Vagina (tissue), 2 donors: ENCODE data around the gene FBXO34. TPM values are rescaled to one million over a fixed set of nuclear protein-coding genes. Genes with fewer than 3 reads are reported as not detected.

Experiments used
- DNase-seq, 2 donors: peaks; one replicate each; pipeline ENCODE4 v3.0.0-alpha.2; 2017; ENCODE audit errors: extremely low spot score in 2 of 2
- H3K27ac ChIP-seq: fragments of 200-600 bp; sonication (generic); one replicate; pipeline ENCODE4 v1.5.1; 2019
- H3K27me3 ChIP-seq: fragments of 200-600 bp; sonication (generic); one replicate; pipeline ENCODE4 v1.5.1; 2019
- H3K36me3 ChIP-seq, 2 donors: fragments of 200-600 bp; sonication (generic); one replicate each; pipeline ENCODE4 v1.5.1; 2017 to 2019
- H3K4me1 ChIP-seq: fragments of 200-600 bp; sonication (generic); one replicate; pipeline ENCODE4 v1.5.1; 2019
- H3K4me3 ChIP-seq, 2 donors: fragments of 200-600 bp; sonication (generic); 1 replicate in 1 of 2; 2 replicates in 1 of 2; pipeline ENCODE4 v1.5.1; 2016 to 2019
- H3K9me3 ChIP-seq: fragments of 200-600 bp; sonication (generic); one replicate; pipeline ENCODE4 v1.5.1; 2019
- POLR2A ChIP-seq, 2 donors: fragments of 450-650 bp; IDR thresholded peaks; one replicate each; pipeline ENCODE4 v1.6.1; 2017; ENCODE audit warnings: antibody characterized with exemption in 2 of 2, mild to moderate bottlenecking in 2 of 2, moderate library complexity in 2 of 2
- POLR2AphosphoS5 ChIP-seq, 2 donors: sonication (generic); formaldehyde crosslinking; IDR thresholded peaks; one replicate each; pipeline ENCODE4 v1.9.0; 2017; ENCODE audit warnings: antibody characterized with exemption in 2 of 2, mild to moderate bottlenecking in 2 of 2, low read depth in 1 of 2; ENCODE audit not compliant: insufficient read depth in 1 of 2
- intact Hi-C: fragments of 100-400 bp; cut with DNase I; formaldehyde crosslinking; loops from one replicate; pipeline ENCODE4 v1.15.1; 2023
- total RNA-seq: library from RNA; depleted of rRNA; stranded (reverse); fragments of >200 nt; gene quantifications from one replicate; pipeline ENCODE4 v1.2.3, GENCODE V29; 2016
- TF ChIP-seq, protein P1 (sequence below), 3 experiments: fragments of 450-650 bp in 2 of 3; fragments of 200-600 bp in 1 of 3; sonication (generic) in 1 of 3; IDR thresholded peaks; one replicate each; pipeline ENCODE4 v1.5.1; 2017 to 2019; ENCODE audit warnings: antibody characterized with exemption in 3 of 3, mild to moderate bottlenecking in 2 of 3, moderate library complexity in 2 of 3

FBXO34 gene
- total RNA-seq, 1 donor from 2014 or later = 24.6 TPM

GRCh38 chr14:55274751-55275150 is 3.5 kb downstream of the FBXO34 start:
- TF ChIP-seq, protein P1, sequence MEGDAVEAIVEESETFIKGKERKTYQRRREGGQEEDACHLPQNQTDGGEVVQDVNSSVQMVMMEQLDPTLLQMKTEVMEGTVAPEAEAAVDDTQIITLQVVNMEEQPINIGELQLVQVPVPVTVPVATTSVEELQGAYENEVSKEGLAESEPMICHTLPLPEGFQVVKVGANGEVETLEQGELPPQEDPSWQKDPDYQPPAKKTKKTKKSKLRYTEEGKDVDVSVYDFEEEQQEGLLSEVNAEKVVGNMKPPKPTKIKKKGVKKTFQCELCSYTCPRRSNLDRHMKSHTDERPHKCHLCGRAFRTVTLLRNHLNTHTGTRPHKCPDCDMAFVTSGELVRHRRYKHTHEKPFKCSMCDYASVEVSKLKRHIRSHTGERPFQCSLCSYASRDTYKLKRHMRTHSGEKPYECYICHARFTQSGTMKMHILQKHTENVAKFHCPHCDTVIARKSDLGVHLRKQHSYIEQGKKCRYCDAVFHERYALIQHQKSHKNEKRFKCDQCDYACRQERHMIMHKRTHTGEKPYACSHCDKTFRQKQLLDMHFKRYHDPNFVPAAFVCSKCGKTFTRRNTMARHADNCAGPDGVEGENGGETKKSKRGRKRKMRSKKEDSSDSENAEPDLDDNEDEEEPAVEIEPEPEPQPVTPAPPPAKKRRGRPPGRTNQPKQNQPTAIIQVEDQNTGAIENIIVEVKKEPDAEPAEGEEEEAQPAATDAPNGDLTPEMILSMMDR (IDR thresholded peaks at IDR 0.05) = no peak
- TF ChIP-seq POLR2A (IDR thresholded peaks at IDR 0.05) (no peak), POLR2AphosphoS5 (IDR thresholded peaks at IDR 0.05; ENCODE audit: insufficient read depth in 1 of 2, low read depth in 1 of 2) (no peak)
- no peak overlapping the region for H3K27ac ChIP-seq
- H3K4me3 ChIP-seq = no peak overlapping the region
- intact Hi-C loops = no loop called here
- H3K27me3 ChIP-seq = no peaks in the 10 kb centered on the region
- no peak for DNase-seq
- no peaks in the 10 kb centered on the region for H3K9me3 ChIP-seq
- H3K4me1 ChIP-seq = peaks cover 38% of the 10 kb centered on the region
- H3K36me3 ChIP-seq = no peaks in the 10 kb centered on the region

- Histone ChIP-seq H3K4me1 (peaks cover 33% of the 10 kb centered on the region), H3K9me3 (no peaks in the 10 kb centered on the region), H3K36me3 (no peaks in the 10 kb centered on the region), H3K27ac (no peak overlapping the region), H3K4me3 (no peak overlapping the region), H3K27me3 (no peaks in the 10 kb centered on the region)
- intact Hi-C loops = no loop called here
- DNase-seq = no peak
- TF ChIP-seq POLR2A (IDR thresholded peaks at IDR 0.05) = no peak
- TF ChIP-seq POLR2AphosphoS5 (IDR thresholded peaks at IDR 0.05; ENCODE audit: insufficient read depth in 1 of 2, low read depth in 1 of 2) = no peak
- TF ChIP-seq, protein P1 (IDR thresholded peaks at IDR 0.05) = no peak
Observed at GRCh38 chr14:55276736-55277135, 5.5 kb downstream of the FBXO34 start.

- no peaks in the 10 kb centered on the region for H3K36me3 ChIP-seq
- H3K4me1 ChIP-seq = peaks cover 31% of the 10 kb centered on the region
- no peak for TF ChIP-seq POLR2A (IDR thresholded peaks at IDR 0.05)
- TF ChIP-seq POLR2AphosphoS5 (IDR thresholded peaks at IDR 0.05; ENCODE audit: insufficient read depth in 1 of 2, low read depth in 1 of 2) = no peak
- TF ChIP-seq, protein P1 (IDR thresholded peaks at IDR 0.05) = no peak
- H3K27ac ChIP-seq = no peak overlapping the region
- no peak for DNase-seq
- no peaks in the 10 kb centered on the region for H3K27me3 ChIP-seq
- intact Hi-C loops = no loop called here
- no peaks in the 10 kb centered on the region for H3K9me3 ChIP-seq
- H3K4me3 ChIP-seq = no peak overlapping the region
Observed at GRCh38 chr14:55277972-55278740, 6.9 kb downstream of the FBXO34 start.

DNA sequence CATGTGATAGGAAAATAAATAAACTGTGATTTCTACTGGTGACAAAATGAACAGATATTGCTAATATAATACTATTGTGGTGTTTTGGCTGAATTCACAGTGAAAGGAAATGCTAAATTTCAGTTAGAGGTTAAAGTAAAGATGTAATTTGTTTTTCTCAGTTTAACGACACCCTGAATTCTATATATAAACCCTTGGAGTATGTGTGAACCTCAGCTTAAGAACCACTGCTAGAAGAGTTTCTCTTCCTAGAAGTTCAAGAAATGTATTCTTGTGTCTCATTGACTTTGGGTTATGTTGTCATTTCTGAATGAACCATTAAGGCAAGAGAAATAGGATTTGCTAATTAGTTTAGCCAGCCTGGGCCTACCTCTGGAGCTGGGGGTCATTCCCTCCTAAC is 8.2 kb downstream of the FBXO34 start:
- H3K36me3 ChIP-seq = no peaks in the 10 kb centered on the region
- no peak overlapping the region for H3K27ac ChIP-seq
- intact Hi-C loops = no loop called here
- peaks cover 27% of the 10 kb centered on the region for H3K4me1 ChIP-seq
- TF ChIP-seq POLR2A (IDR thresholded peaks at IDR 0.05) = no peak
- TF ChIP-seq, protein P1 (IDR thresholded peaks at IDR 0.05) = no peak
- TF ChIP-seq POLR2AphosphoS5 (IDR thresholded peaks at IDR 0.05; ENCODE audit: insufficient read depth in 1 of 2, low read depth in 1 of 2) = no peak
- no peaks in the 10 kb centered on the region for H3K27me3 ChIP-seq
- H3K4me3 ChIP-seq = no peak overlapping the region
- no peaks in the 10 kb centered on the region for H3K9me3 ChIP-seq
- DNase-seq = no peak

DNA sequence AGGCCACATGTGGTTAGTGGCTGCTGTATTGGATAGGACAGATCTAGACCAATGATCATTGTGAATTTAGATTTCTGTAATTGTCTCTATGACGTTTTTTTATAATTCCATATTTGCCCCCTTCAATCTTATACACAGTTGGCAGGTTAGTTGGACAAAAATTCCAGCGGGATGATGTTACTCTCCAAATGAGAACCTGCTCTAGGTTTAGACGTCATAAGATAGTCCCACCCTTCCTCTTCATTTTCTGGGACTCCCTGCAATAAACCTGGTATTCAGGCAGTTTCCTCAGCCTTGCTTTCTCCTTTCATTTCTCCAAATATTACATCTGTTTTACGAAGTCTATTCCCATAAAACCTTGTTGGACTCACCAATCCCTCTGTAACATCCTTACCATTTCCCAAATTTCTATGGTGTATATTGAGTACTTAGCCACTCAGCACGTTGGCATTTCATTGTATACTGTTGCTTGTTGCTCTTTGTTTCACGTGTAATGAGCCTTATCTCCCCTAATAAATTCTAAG is 10.2 kb downstream of the FBXO34 start:
- Histone ChIP-seq H3K27me3 (no peaks in the 10 kb centered on the region), H3K27ac (no peak overlapping the region), H3K4me3 (no peak overlapping the region), H3K9me3 (no peaks in the 10 kb centered on the region), H3K4me1 (peaks cover 27% of the 10 kb centered on the region), H3K36me3 (no peaks in the 10 kb centered on the region)
- no peak for DNase-seq
- no peak for TF ChIP-seq POLR2A (IDR thresholded peaks at IDR 0.05)
- TF ChIP-seq, protein P1 (IDR thresholded peaks at IDR 0.05) = no peak
- intact Hi-C loops = no loop called here
